HL-60 (cell line): ENCODE data around the gene SNAI1.

Experiments used
- CTCF ChIP-seq: IDR thresholded peaks from one replicate; pipeline ENCODE4 v1.5.1; 2011; ENCODE audit warnings: low read length, control low read depth, inconsistent platforms; ENCODE audit not compliant: insufficient read depth
- GABPA ChIP-seq: IDR thresholded peaks from 2 replicates; pipeline ENCODE4 v1.6.1; 2012; ENCODE audit warnings: low read depth
- POLR2AphosphoS5 ChIP-seq: IDR thresholded peaks from 2 replicates; pipeline ENCODE4 v1.6.1; 2012; ENCODE audit warnings: low read depth
- REST ChIP-seq: IDR thresholded peaks from 2 replicates; pipeline ENCODE4 v1.6.1; 2012; ENCODE audit warnings: low read depth; ENCODE audit not compliant: insufficient replicate concordance
- SPI1 ChIP-seq: IDR thresholded peaks from 2 replicates; pipeline ENCODE4 v1.6.1; 2012; ENCODE audit warnings: low read depth, mild to moderate bottlenecking, borderline replicate concordance

GRCh38 chr20:49983123-49983847 lies 505 bp downstream of the SNAI1 start:
- no peak for TF ChIP-seq POLR2AphosphoS5
- TF ChIP-seq CTCF = no peak
- no peak for TF ChIP-seq REST
- no peak for TF ChIP-seq GABPA
- TF ChIP-seq SPI1 = no peak
